Thymus (tissue), 11 donors: ENCODE results near the gene ZNF496. TPM values are rescaled to one million over a fixed set of nuclear protein-coding genes. Genes with fewer than 3 reads are reported as not detected.
A peak's percentile ranks its signal among the peaks of the same experiment; 100 is the strongest.

ENCODE experiments used
- DNase-seq, 9 donors: peaks; one replicate each; pipeline ENCODE4 v3.0.0-alpha.2; 2013; ENCODE audit warnings: low spot score in 9 of 9, low read depth in 6 of 9, missing footprints in 1 of 9
- H3K27ac ChIP-seq, 2 donors: one replicate each; pipeline ENCODE4 v1.5.1; 2013; ENCODE audit warnings: control low read depth in 1 of 2, low read depth in 1 of 2, low read length in 1 of 2, mild to moderate bottlenecking in 1 of 2, moderate library complexity in 1 of 2
- H3K27me3 ChIP-seq, 2 donors: one replicate each; pipeline ENCODE4 v1.5.1; 2013; ENCODE audit warnings: low read length in 1 of 2; ENCODE audit not compliant: control insufficient read depth in 2 of 2, insufficient read depth in 1 of 2
- H3K36me3 ChIP-seq, 2 donors: one replicate each; pipeline ENCODE4 v1.5.1; 2013; ENCODE audit warnings: low read length in 1 of 2, mild to moderate bottlenecking in 1 of 2, moderate library complexity in 1 of 2; ENCODE audit not compliant: control insufficient read depth in 2 of 2, insufficient read depth in 2 of 2
- H3K4me1 ChIP-seq, 2 donors: one replicate each; pipeline ENCODE4 v1.5.1; 2013; ENCODE audit warnings: low read length in 2 of 2; ENCODE audit not compliant: control insufficient read depth in 2 of 2, insufficient read depth in 2 of 2
- H3K4me3 ChIP-seq, 2 donors: one replicate each; pipeline ENCODE4 v1.5.1; 2013; ENCODE audit warnings: low read length in 2 of 2, control low read depth in 1 of 2, mild to moderate bottlenecking in 1 of 2
- H3K9me3 ChIP-seq, 2 donors: one replicate each; pipeline ENCODE4 v1.5.1; 2013; ENCODE audit warnings: low read length in 1 of 2, mild to moderate bottlenecking in 1 of 2; ENCODE audit not compliant: control insufficient read depth in 2 of 2, insufficient read depth in 1 of 2
- WGBS: extraction: QIAGEN DNeasy Blood & Tissue Kit; methylation state at CpG from one replicate; pipeline ENCODE4 v1.1.7; 2013; 5-methylcytosine and 5-hydroxymethylcytosine counted together
- polyA plus RNA-seq: library from polyadenylated mRNA; stranded (reverse); fragments of 200-250 nt; gene quantifications from one replicate; pipeline ENCODE4 v1.2.3, GENCODE V29; 2013
- total RNA-seq: library from RNA; stranded (reverse); fragments of 120-200 nt; gene quantifications from one replicate; pipeline ENCODE4 v1.2.4, GENCODE V29; 2013
- donor health status: healthy.

The ZNF496 gene
- total and polyA plus RNA-seq, 2 donors = 21.8 to 40.0 TPM

- H3K27ac ChIP-seq = peak overlapping the region; percentile 61 to 66
- WGBS = 42% methylated on average over 5 of the region's 5 CpGs
- DNase-seq = peak in 1 of 9 donors; percentile 60
- H3K36me3 ChIP-seq = peaks cover 57 to 75% of the 10 kb centered on the region in 2 donors
- H3K9me3 ChIP-seq = no peaks in the 10 kb centered on the region
- peaks cover 13 to 35% of the 10 kb centered on the region in 2 donors for H3K4me1 ChIP-seq
- H3K4me3 ChIP-seq = no peak overlapping the region
- no peaks in the 10 kb centered on the region for H3K27me3 ChIP-seq
Observed at GRCh38 chr1:247303216-247303615, 28.5 kb downstream of the ZNF496 start.

GRCh38 chr1:247301176-247301540 is 30.5 kb downstream of the ZNF496 start:
- Histone ChIP-seq H3K4me3 (no peak overlapping the region), H3K27me3 (no peaks in the 10 kb centered on the region), H3K4me1 (peaks cover 21 to 55% of the 10 kb centered on the region in 2 donors), H3K9me3 (no peaks in the 10 kb centered on the region), H3K27ac (no peak overlapping the region), H3K36me3 (peaks cover 39 to 58% of the 10 kb centered on the region in 2 donors)
- WGBS = 98% methylated on average over 17 of the region's 17 CpGs
- no peak for DNase-seq

GRCh38 chr1:247300491-247301175 is 31.0 kb downstream of the ZNF496 start:
- 99% methylated on average over 47 of the region's 47 CpGs for WGBS

GRCh38 chr1:247299723-247300381 is 31.8 kb downstream of the ZNF496 start:
- peaks cover 35 to 52% of the 10 kb centered on the region in 2 donors for H3K36me3 ChIP-seq
- WGBS = 97% methylated on average over 12 of the region's 12 CpGs

More at GRCh38 chr1:247300491-247301175, 31.0 kb downstream of the ZNF496 start:
- Histone ChIP-seq H3K4me1 (peaks cover 21 to 60% of the 10 kb centered on the region in 2 donors), H3K27ac (no peak overlapping the region), H3K9me3 (no peaks in the 10 kb centered on the region), H3K4me3 (no peak overlapping the region), H3K36me3 (peaks cover 35 to 54% of the 10 kb centered on the region in 2 donors), H3K27me3 (no peaks in the 10 kb centered on the region)
- DNase-seq = no peak

GRCh38 chr1:247298701-247299100 is 33.0 kb downstream of the ZNF496 start:
- Histone ChIP-seq H3K9me3 (no peaks in the 10 kb centered on the region), H3K36me3 (peaks cover 35 to 44% of the 10 kb centered on the region in 2 donors), H3K4me3 (no peak overlapping the region), H3K4me1 (peaks cover 22 to 67% of the 10 kb centered on the region in 2 donors), H3K27ac (peak overlapping the region in 1 of 2 donors; percentile 86), H3K27me3 (no peaks in the 10 kb centered on the region)
- DNase-seq = no peak
- WGBS = 94% methylated on average over 4 of the region's 4 CpGs

More at GRCh38 chr1:247299723-247300381, 31.8 kb downstream of the ZNF496 start:
- Histone ChIP-seq H3K27ac (no peak overlapping the region), H3K9me3 (no peaks in the 10 kb centered on the region), H3K4me3 (no peak overlapping the region), H3K4me1 (peaks cover 25 to 67% of the 10 kb centered on the region in 2 donors), H3K27me3 (no peaks in the 10 kb centered on the region)
- DNase-seq = no peak

- H3K4me1 ChIP-seq = peaks cover 17 to 67% of the 10 kb centered on the region in 2 donors
- H3K27me3 ChIP-seq = no peaks in the 10 kb centered on the region
- peaks cover 35 to 42% of the 10 kb centered on the region in 2 donors for H3K36me3 ChIP-seq
- no peak overlapping the region for H3K4me3 ChIP-seq
- peak overlapping the region in 1 of 2 donors; percentile 86 for H3K27ac ChIP-seq
- WGBS = 87% methylated on average over 6 of the region's 6 CpGs
- H3K9me3 ChIP-seq = no peaks in the 10 kb centered on the region
- DNase-seq = no peak
Observed at GRCh38 chr1:247298124-247298481, 33.6 kb downstream of the ZNF496 start.

- Histone ChIP-seq H3K36me3 (peaks cover 31 to 37% of the 10 kb centered on the region in 2 donors), H3K27me3 (no peaks in the 10 kb centered on the region), H3K4me1 (peaks cover 12 to 66% of the 10 kb centered on the region in 2 donors), H3K4me3 (no peak overlapping the region), H3K9me3 (no peaks in the 10 kb centered on the region), H3K27ac (peak overlapping the region in 1 of 2 donors; percentile 86)
- WGBS = 62% methylated on average over 9 of the region's 9 CpGs
- peak in 2 of 9 donors; percentile 31 to 55 for DNase-seq
Observed at GRCh38 chr1:247297263-247298123, 34.2 kb downstream of the ZNF496 start.

GRCh38 chr1:247296599-247297180 is 35.0 kb downstream of the ZNF496 start:
- Histone ChIP-seq H3K9me3 (no peaks in the 10 kb centered on the region), H3K4me1 (peaks cover 15 to 70% of the 10 kb centered on the region in 2 donors), H3K4me3 (no peak overlapping the region), H3K27ac (peak overlapping the region in 1 of 2 donors; percentile 86), H3K36me3 (peaks cover 26 to 29% of the 10 kb centered on the region in 2 donors), H3K27me3 (no peaks in the 10 kb centered on the region)
- no peak for DNase-seq
- 94% methylated on average over 8 of the region's 8 CpGs for WGBS
